HG03571 (cell line): ENCODE results near the gene TNIP1.

ENCODE experiments used
- ATAC-seq: cut with Tn5 transposase; IDR thresholded peaks from one replicate; pipeline ENCODE4 v1.9.1; 2021; ENCODE audit not compliant: unreplicated experiment

Gene TNIP1

DNA sequence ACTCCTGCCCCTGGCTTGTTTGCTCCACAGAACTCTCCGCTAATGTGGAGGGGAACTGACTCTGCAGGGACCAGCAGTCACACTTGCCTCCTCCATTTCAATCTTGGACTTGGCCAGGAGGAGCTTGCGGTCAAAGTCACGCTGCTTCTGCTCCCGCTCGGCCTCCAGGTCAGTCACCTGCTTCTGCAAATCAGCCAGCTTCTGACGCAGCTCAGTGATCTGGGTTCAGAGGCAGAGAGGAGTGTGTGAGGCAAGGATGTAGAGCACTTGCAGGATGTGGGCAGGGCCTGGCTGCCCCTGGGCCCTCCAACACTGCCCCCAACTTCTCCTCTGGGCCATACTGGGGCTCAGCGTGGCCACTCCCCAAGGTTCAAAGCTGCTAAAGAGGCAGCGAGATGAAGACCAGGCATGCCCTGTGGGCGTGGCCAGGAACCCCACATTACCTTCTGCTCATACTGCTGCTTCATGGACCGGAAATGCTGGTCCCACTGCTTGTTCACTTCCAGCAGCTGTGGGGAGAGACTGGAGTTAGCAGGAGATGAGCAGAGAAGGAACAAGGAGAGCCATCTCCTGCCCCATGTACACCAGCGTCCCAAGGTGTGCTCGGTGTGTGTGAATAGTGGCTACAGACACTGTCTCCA is 38.3 kb downstream of the TNIP1 start:
- ATAC-seq, result no peak

GRCh38 chr5:151041577-151042268 is 39.1 kb downstream of the TNIP1 start:
- no peak for ATAC-seq

GRCh38 chr5:151040211-151040747 is 40.6 kb downstream of the TNIP1 start:
- ATAC-seq, result no peak

DNA sequence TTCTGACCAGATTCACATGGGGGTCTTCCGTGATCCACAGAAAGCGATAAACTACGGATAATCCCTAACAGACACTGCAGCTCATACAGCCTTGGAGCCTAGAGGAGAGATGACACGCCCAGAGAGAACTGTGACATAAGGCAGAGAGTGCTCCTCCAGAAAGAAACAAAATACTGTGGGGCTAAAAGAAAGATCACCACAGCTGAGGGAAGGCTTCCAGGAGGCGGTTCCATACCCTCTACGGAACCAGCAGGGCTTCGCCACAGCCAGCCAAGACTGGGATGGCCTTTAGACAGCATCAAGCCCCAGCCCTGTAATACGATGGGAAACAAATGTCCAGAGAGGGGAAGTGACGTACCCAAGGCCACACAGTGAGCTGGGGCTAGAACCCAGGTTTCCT is 41.2 kb downstream of the TNIP1 start:
- ATAC-seq, result no peak

GRCh38 chr5:151038801-151039238 is 42.0 kb downstream of the TNIP1 start:
- ATAC-seq, result no peak

- ATAC-seq, result no peak
These were observed 42.5 kb downstream of the TNIP1 start for GRCh38 chr5:151038412-151038745.

DNA sequence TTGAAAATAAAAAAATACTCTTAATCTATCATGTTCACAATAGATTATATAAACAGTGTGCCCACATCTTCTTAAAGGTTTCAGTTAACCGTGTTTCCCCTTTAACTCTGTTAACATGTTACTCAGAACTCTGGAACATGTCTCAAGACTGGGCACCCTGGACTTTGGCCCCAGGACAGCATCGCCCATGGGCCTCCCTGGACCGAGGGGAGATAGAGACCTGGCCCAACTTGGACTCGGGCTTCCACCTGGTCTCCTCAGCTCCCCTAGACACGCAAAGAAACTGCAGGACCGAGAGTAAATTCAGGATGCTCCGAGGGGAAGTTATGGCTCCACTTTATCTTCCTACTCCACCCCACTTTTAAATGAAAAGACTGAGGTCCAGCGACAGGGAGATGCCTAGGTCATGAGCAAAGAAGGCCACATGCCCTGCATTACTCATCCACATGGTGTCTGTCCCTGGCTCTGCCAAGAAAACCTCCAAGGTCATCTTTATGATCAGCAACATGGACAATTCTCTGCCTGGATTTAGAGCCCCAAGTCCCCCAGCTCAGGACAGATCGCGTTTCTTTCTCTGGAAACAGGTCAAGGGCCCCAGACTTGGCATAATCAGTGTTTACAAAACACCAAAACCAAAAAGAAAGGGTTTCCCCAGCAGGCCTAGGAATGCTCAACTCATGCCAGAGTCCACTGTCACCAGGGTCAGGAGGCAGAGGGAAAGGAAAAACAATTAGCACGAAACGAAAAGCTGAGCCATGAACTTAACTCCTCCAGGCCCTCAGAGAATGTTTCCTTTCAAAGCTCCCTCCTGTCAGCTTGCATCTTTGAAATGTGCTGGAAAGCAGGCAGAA is 43.0 kb downstream of the TNIP1 start:
- ATAC-seq, result no peak

- no peak for ATAC-seq
These were observed 44.3 kb downstream of the TNIP1 start for GRCh38 chr5:151036556-151036955.

DNA sequence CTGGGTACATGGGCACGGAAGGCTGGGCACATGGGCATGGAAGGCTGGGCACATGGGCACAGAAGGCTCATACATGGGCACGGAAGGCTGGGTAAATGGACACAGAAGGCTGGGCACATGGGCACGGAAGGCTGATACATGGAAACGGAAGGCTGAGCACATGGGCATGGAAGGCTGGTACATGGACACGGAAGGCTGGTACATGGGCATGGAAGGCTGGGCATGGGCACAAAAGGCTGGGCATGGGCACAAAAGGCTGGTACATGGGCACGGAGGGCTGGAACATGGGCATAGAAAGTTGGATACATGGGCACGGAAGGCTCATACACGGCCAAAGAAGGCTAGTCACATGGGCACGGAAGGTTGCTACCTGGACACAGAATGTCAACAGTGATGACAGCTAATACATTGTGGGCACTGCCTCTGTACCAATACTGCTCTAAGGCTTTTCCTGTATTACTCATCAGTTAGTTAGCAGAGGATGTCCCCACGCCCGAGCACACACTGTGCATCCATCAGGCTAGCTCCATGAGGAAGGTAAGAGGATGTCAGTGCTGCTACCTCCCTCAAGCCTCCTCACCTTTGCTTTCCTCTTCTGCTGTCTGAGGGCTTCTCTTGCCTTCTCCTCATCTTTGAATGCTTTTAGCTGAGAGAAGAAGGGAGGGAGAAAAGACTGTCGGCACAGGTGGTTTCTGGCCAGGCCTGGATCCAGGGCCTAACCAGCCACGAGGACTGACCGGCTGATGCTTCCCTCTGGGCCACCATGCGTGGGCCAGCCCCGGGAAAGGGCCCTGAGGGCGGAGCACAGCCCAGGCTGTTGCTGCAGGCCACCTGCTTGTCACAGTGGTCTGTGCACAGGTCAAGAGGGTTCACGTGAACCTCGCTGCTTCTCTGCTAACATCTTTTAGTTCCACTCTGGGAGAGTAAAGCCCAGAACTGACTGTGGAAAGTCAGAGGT is 46.1 kb downstream of the TNIP1 start:
- no peak for ATAC-seq

DNA sequence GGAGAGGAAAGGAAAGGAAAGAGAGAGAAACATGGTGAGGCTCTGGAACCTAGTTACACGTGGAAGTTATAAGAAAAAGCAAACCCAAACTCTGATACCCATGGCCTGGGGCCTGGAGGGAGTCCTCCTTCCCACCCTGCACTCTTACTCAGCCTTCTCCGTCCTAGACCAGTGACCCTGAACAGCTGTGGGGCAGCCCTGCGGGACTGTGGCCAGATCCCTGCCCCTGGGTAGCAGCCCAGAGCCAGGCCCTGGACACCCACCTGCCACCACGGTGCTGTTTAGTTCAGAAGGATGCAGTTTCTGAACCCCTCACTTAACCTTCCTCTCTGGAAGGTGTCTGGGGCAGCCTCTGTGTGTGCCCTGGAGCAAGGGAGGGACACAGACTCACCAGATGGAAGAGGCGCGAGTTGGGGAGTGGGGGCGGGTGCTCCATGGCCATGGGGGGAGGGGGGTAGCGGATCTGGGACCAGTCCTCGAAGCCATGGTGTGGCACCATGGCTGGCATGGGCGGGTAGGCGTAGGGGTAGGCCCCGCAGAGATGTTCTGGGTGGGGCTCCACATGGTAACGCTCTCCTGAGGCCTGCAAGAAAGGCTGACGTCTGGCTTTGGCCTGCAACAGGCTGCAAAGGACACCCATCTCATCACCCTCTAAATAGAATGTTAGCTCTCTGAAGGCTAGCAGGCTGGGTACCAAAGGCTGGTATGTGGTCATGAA is 47.5 kb downstream of the TNIP1 start:
- ATAC-seq, result no peak

GRCh38 chr5:151031554-151031953 is 49.3 kb downstream of the TNIP1 start:
- ATAC-seq, result no peak

DNA sequence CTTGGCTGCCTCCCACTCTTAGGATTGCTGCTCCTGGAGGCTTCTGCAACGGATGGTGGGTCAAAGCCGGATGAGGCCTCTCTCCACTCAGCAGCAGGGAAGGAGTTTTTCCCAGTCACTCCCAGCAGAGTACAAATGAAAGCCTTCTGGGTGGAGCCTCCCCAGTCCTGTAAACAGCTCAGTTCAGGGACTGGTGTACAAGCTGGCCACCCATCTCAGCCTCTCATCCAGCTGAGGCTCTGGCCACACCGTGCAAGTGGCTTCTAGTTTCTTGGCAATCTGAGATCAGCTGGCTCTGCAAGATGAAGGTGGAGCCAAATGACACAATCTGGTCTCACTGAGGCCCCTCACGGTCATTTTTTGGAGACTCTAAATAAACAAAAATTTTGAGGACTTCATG is 50.5 kb downstream of the TNIP1 start:
- ATAC-seq, result no peak

DNA sequence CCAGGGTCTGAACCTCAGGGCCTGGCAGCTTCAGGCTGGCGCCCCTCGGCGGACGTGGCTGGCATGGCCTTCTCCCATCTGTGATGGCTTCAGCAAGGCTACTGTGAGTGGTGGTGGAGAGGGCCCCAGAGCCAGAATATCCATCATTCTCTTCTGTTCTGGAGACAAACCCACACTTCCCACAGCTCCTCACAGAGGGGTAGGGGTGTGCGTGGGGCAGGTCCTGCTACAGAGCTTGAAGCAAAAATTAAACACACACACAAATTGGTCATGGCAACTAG is 50.8 kb downstream of the TNIP1 start:
- no peak for ATAC-seq

DNA sequence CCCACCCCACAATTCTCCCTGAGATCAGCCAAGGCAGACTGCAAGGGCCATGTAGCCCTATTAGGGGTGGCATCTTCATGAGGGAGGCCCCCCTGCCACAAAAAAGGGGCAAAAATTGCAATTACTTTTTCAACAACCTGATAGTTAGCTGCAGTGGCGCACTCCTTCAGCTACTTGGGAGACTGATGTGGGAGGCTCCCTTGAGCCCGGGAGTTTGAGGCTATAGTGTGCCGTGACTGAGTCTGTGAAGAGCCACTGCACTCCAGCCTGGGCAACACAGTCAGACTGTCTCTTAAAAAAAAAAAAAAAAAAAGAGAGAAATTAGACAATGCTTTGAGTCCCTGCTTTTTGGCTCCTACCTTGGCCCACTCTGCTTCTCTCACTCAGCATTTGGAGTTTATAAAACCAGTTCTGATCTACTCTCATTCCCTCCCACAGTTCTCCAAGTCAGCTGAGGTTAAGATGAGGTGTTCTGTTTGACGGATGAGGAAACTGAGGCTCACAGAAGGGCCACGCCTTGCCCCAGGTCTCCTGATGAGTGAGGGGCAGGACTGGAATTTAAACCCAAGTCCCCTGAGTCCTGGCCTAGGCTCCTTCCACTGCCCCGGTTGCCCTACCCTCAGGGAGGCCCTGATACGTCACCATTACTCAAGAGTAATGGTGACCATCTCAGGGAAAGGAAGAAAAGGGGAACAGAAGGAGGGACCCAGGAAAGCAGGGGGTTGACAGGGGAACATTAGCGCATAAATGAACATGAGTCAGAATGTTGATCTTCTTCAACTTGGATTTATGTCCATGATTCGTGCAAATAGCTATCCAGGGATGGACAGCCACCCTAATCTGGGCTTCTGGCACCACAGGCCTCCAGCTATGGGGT is 51.4 kb downstream of the TNIP1 start:
- no peak for ATAC-seq

GRCh38 chr5:151028717-151029116 is 52.1 kb downstream of the TNIP1 start:
- no peak for ATAC-seq

DNA sequence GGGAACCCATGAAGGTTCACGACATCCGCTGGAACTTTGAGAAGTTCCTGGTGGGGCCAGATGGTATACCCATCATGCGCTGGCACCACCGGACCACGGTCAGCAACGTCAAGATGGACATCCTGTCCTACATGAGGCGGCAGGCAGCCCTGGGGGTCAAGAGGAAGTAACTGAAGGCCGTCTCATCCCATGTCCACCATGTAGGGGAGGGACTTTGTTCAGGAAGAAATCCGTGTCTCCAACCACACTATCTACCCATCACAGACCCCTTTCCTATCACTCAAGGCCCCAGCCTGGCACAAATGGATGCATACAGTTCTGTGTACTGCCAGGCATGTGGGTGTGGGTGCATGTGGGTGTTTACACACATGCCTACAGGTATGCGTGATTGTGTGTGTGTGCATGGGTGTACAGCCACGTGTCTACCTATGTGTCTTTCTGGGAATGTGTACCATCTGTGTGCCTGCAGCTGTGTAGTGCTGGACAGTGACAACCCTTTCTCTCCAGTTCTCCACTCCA is 52.8 kb downstream of the TNIP1 start:
- ATAC-seq, result no peak

GRCh38 chr5:151026679-151027078 is 54.2 kb downstream of the TNIP1 start:
- no peak for ATAC-seq

DNA sequence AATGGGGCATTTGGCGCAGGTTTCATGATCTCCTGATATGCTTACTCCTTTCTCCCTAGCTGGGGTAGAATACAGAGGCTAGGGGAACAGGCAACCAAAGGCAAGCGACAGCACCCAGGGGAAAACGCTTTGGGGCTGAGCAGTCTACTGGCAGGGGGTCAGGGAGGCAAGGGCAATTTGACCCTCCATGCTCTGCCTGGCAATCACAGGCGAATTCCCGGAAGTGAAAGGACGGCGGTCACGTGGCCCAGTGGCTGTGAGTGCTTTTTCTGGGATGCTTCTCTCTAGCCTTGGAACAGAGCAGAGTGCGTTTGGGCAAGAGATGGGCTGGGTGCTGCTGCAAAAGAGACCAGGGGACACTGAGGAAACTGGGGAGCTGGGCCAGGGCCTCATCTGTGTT is 54.7 kb downstream of the TNIP1 start:
- ATAC-seq, result no peak

DNA sequence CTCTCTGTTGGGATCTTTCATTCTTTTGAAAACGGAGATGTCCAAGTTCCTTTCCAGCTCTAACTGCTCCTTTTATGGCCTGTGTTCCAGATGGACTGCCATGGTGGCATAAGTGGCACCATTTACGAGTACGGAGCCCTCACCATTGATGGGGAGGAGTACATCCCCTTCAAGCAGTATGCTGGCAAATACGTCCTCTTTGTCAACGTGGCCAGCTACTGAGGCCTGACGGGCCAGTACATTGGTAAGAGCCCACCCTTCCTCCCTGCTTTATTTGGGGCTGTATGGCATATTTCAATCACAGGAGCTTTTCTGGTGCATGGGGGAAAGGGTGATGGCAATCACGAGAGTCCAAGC is 55.6 kb downstream of the TNIP1 start:
- ATAC-seq, result no peak
